ENCODE measurements around the gene MUC6.

Gene MUC6

GRCh38 chr11:1059759-1060158 is 23.2 kb upstream of the MUC6 start:
- Mint-ChIP-seq H3K4me3 (no peak overlapping the region), H3K27ac (no peak overlapping the region), H3K36me3 (no peaks in the 10 kb centered on the region), H3K4me1 (peaks cover 12% of the 10 kb centered on the region), H3K27me3 (peaks cover 6% of the 10 kb centered on the region), H3K9me3 (no peaks in the 10 kb centered on the region)

DNA sequence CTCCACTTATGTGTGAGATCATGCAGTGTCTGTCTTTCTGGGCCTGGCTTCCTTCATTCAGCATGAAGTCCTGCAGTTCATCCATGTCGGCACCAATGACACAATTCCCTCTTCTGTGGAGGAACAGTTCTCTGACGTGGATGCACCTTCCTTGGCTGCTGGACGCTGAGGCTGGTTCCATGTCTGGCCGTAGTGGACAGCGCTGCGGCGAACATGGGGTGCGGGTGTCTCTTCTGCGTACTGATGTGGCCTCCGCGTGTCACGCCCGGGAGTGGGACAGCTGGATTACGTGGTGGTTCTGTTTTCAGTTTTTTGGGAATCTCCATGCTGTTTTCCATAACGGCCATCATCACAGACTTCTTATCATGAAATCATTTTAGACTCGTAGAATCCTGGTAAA is 21.3 kb upstream of the MUC6 start:
- Mint-ChIP-seq H3K4me3 (no peak overlapping the region), H3K36me3 (no peaks in the 10 kb centered on the region), H3K4me1 (peaks cover 4% of the 10 kb centered on the region), H3K27me3 (peaks cover 4% of the 10 kb centered on the region), H3K27ac (no peak overlapping the region), H3K9me3 (no peaks in the 10 kb centered on the region)

DNA sequence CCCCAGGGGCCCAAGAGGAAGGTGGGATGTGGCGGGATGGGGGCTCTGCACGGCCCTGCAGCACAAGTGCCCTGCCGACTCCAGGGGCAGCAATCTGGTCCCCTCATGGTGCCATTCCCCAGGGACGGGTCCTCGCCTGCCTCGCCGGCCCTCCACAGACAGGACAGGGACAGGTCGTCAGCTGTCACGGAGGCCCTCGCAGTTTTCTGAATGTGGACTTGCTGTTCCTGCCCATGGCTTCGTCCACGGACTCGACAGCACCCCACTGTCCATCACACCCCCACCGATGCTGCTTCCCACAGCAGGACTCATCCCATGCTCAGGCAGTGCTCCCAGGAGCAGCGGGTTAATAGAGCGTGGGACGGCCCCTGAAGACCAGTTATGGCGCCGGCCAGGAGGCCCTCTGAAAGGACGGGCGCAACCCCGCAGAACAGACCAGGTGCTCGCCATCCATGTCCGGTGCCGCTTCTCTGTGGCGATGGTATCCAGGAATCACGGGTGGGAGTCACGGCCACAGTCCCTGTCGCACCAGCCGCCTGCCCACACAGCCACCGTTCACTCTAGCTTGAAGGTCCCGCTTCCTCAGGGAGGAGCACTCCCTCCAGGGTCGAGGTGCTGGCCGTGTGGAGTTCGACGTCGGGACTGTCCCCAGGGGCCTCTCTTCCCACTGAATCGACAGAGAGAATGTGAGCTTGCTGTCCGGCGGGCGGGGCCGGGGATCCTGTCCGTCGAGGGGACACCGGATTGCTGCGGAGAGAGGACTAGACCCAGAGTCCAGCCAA is 19.7 kb upstream of the MUC6 start:
- no peaks in the 10 kb centered on the region for H3K9me3 Mint-ChIP-seq
- no peaks in the 10 kb centered on the region for H3K36me3 Mint-ChIP-seq
- no peak overlapping the region for H3K27ac Mint-ChIP-seq
- peaks cover 4% of the 10 kb centered on the region for H3K27me3 Mint-ChIP-seq
- H3K4me1 Mint-ChIP-seq, result no peaks in the 10 kb centered on the region
- H3K4me3 Mint-ChIP-seq, result no peak overlapping the region

GRCh38 chr11:1055109-1055703 is 18.7 kb upstream of the MUC6 start:
- Mint-ChIP-seq H3K27ac (no peak overlapping the region), H3K4me3 (no peak overlapping the region), H3K27me3 (peaks cover 8% of the 10 kb centered on the region), H3K9me3 (no peaks in the 10 kb centered on the region), H3K4me1 (peaks cover 3% of the 10 kb centered on the region), H3K36me3 (no peaks in the 10 kb centered on the region)

DNA sequence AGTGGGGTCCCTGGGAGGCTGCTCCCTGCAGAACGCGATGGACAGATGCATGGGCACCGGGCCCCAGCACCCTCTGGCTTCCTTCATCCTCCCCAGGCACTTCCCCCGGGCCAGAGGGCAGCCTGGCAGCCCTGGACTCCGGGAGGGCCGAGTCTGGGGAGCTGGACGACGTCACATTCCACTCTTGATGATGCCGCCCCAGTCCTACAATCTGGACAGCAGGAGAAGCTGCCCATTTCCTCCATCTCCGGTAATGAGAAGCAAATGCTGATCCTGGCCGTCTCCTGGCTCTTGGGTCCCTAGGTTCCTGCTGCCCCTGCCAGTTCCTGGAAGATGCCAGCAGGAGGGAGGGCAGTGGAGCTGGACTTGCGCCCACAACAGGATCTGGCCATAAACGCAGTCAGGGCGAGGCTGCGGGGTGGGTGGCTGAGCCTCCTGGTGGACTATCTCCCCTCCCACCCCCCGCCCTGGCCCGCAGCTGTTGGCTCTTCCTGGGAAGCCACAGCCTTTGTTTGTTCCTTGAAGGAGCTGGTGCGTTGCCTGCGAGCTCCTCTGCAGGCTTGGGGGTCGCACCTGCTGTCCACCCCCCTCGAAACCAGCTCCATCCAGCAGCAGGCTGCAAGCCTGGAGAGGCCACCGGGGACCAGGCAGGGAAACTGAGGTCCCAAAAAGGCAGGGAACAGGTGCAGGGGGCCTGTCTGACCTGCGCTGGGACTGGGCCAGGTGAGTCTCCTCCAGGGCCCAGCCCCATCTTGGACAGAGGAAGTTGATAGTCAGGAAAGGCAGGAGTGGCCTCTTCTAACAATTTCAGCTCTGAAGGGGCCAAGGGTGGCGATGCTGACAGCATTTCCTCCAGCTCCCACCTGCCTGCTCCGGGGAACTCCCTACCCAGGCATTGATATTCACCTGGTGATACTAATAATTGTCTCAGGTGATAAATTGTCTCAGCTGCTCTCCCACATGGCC is 17.9 kb upstream of the MUC6 start:
- Mint-ChIP-seq H3K36me3 (no peaks in the 10 kb centered on the region), H3K4me3 (no peak overlapping the region), H3K4me1 (peaks cover 3% of the 10 kb centered on the region), H3K27ac (no peak overlapping the region), H3K9me3 (no peaks in the 10 kb centered on the region), H3K27me3 (peaks cover 8% of the 10 kb centered on the region)

DNA sequence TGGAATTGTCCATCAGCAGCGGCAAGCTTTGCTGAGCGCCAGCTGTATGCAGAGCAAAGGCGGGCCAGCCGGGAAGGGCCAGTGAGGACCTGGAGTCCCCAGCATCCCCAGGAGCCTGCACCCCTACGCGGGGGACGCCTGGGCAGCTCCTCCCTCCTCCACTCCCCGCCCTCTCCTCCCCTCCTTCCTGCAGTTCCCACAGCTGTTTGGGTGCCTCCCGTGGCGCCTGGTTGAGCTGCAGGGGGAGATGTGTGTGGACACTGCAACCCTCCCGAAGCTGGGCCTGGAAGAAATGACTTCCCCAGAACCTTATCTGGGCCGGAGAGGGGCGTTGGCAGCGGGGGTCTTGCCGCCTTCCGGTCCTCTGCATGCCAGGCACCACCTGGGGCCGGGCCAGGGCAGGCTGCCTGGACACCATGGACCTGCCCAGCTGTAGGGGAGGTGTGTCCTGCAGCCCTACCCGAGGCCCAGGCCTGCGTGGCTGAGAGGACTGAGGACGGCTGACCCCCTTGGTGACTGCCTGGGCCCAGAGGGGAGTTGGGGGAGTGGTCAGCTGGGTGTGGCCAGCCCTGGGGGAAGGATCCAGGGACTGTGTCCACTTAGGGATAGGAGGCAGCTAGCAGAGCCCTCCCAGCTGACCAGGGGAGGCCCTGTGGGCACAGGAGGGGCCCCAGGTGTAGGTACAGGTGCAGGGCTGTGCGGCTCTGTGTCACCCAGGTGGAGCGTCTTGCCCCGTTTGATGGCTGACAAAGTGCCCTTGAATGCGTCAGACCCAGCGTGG is 16.8 kb upstream of the MUC6 start:
- H3K27ac Mint-ChIP-seq, result no peak overlapping the region
- H3K4me1 Mint-ChIP-seq, result peaks cover 3% of the 10 kb centered on the region
- H3K9me3 Mint-ChIP-seq, result no peaks in the 10 kb centered on the region
- H3K36me3 Mint-ChIP-seq, result no peaks in the 10 kb centered on the region
- no peak overlapping the region for H3K4me3 Mint-ChIP-seq
- peaks cover 7% of the 10 kb centered on the region for H3K27me3 Mint-ChIP-seq

DNA sequence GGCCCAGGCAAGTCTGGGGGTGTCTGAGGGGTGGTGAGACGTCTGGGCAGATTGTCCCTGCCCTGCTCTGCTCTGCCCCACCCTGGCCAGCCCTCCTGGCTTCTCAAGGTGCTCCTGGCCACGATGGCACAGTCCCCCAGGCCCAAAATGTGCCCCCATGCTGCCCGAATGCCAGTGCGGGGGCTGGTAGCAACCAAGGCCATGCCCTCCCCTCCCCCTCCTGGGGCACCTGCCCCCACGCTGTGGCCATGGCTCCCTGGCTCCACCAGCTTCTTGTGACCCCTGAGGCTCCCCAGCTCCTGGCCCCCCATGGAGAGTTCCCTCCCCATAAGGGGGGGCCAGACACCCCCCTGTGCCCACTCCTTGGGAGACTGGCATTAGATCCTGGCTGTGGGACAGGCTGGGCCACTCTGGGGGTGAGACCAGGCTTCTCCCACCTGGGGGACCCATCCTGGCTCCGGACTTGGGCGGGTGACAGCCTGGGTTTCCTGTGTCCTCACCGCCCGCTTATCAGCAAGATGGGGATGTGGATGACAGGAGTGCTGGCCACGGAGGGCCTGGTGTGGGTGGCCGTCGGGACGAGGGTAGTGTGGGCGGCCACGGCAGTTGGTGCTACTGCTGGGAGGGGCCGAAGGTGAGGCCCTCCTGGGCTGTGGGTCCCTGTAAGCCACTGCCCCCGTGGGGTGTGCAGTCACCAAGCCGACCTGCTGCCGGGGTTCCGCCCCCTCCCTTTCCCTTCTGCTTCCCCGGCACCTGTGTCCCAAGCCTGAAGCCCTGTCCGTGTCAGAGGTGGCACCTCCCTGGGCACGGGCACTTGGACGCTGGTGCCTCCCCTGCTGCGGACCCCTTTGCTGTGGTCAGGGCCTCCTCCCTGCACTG is 15.9 kb upstream of the MUC6 start:
- H3K9me3 Mint-ChIP-seq, result no peaks in the 10 kb centered on the region
- no peak overlapping the region for H3K4me3 Mint-ChIP-seq
- no peaks in the 10 kb centered on the region for H3K36me3 Mint-ChIP-seq
- H3K4me1 Mint-ChIP-seq, result peaks cover 3% of the 10 kb centered on the region
- no peak overlapping the region for H3K27ac Mint-ChIP-seq
- peaks cover 7% of the 10 kb centered on the region for H3K27me3 Mint-ChIP-seq

- Mint-ChIP-seq H3K27me3 (peaks cover 5% of the 10 kb centered on the region), H3K27ac (no peak overlapping the region), H3K36me3 (no peaks in the 10 kb centered on the region), H3K4me3 (no peak overlapping the region), H3K4me1 (peaks cover 3% of the 10 kb centered on the region), H3K9me3 (no peaks in the 10 kb centered on the region)
Measured at GRCh38 chr11:1051356-1052132, 15.0 kb upstream of the MUC6 start.

GRCh38 chr11:1050581-1051355 is 14.2 kb upstream of the MUC6 start:
- H3K27ac Mint-ChIP-seq, result no peak overlapping the region
- no peaks in the 10 kb centered on the region for H3K9me3 Mint-ChIP-seq
- H3K27me3 Mint-ChIP-seq, result peaks cover 7% of the 10 kb centered on the region
- H3K4me1 Mint-ChIP-seq, result peaks cover 3% of the 10 kb centered on the region
- no peaks in the 10 kb centered on the region for H3K36me3 Mint-ChIP-seq
- no peak overlapping the region for H3K4me3 Mint-ChIP-seq

- no peaks in the 10 kb centered on the region for H3K36me3 Mint-ChIP-seq
- no peak overlapping the region for H3K4me3 Mint-ChIP-seq
- peaks cover 6% of the 10 kb centered on the region for H3K27me3 Mint-ChIP-seq
- no peaks in the 10 kb centered on the region for H3K9me3 Mint-ChIP-seq
- no peak overlapping the region for H3K27ac Mint-ChIP-seq
- peaks cover 3% of the 10 kb centered on the region for H3K4me1 Mint-ChIP-seq
Measured at GRCh38 chr11:1049911-1050580, 13.5 kb upstream of the MUC6 start.

DNA sequence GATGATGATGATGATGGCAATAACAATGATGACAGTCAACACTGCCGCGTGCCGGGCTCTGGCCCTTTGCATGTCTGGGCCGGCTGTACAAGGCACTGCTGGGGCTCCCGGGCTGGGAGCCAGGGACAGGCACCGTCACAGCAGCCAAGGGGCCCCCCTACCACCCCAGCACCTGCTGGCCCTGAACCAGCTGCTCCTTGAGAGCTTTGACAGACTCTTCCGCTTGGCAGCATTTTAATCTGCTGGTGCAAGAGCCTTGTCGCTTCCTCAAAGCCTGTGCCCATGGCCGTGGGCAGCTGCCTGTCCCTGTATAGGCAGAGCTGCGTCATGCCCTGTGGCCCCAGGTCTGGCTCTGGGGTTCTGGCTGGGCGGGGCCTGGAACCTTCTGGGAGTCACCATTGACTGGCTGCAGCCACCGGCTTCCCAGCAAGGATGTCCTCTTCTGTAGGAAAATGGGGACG is 12.9 kb upstream of the MUC6 start:
- Mint-ChIP-seq H3K36me3 (no peaks in the 10 kb centered on the region), H3K4me3 (no peak overlapping the region), H3K4me1 (peaks cover 3% of the 10 kb centered on the region), H3K27me3 (peaks cover 6% of the 10 kb centered on the region), H3K9me3 (no peaks in the 10 kb centered on the region), H3K27ac (no peak overlapping the region)

DNA sequence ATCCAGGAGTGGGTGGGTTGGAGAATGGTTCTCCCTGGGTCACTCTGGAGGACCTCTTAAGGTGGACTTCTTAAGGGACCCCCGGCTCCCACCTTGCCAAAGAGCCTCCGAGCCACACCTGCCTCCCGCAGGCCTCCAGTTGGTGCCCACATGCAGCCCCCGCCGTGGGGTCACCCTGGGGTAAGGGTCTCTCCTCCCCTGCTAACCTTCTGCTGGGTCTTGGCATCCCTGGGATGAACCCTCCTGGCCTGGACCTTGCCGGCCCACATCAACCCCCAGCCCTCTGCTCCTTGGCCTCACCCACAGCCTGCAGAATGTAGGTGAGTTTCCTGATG is 12.5 kb upstream of the MUC6 start:
- peaks cover 7% of the 10 kb centered on the region for H3K27me3 Mint-ChIP-seq
- H3K9me3 Mint-ChIP-seq, result no peaks in the 10 kb centered on the region
- H3K36me3 Mint-ChIP-seq, result peaks cover under 1% of the 10 kb centered on the region
- no peak overlapping the region for H3K27ac Mint-ChIP-seq
- peaks cover 3% of the 10 kb centered on the region for H3K4me1 Mint-ChIP-seq
- H3K4me3 Mint-ChIP-seq, result no peak overlapping the region
